H1 (cell line): ENCODE results near the gene WDR37. TPM values are rescaled to one million over a fixed set of nuclear protein-coding genes. Genes with fewer than 3 reads are reported as not detected.

ENCODE experiments used
- CTCF ChIA-PET: fragments of 300-600 bp; sonication (Branson Sonifier 250); formaldehyde crosslinking; loops from one replicate; lab custom pipeline; 2021; ENCODE audit not compliant: partially characterized antibody; lab: Charles Lee
- POLR2A ChIA-PET: fragments of 300-600 bp; sonication (Branson Sonifier 250); formaldehyde crosslinking; loops from one replicate; lab custom pipeline; 2021; ENCODE audit warnings: inconsistent platforms; ENCODE audit not compliant: partially characterized antibody; lab: Charles Lee
- DNase-seq, 2 experiments: peaks; one replicate each; pipeline versions ENCODE4 v3.0.0 to v3.0.0-alpha.2; 2010 to 2022; ENCODE audit warnings: low spot score in 2 of 2, low read depth in 1 of 2, mixed read lengths in 1 of 2
- FAIRE-seq: peaks from 2 replicates; lab custom pipeline; 2011; peaks lifted over from hg19 to GRCh38; lab: Jason Lieb, UNC
- H2AFZ ChIP-seq: 2 replicates; pipeline ENCODE4 v1.8.1; 2012; ENCODE audit warnings: low read length, inconsistent platforms
- H2AK5ac ChIP-seq: 2 replicates; pipeline ENCODE4 v1.6.1; 2013; ENCODE audit warnings: low read depth, low read length
- H2BK120ac ChIP-seq: replicated peaks from 2 replicates; pipeline ENCODE3; 2013; ENCODE audit warnings: low read depth, low read length, inconsistent platforms
- H2BK12ac ChIP-seq: 2 replicates; pipeline ENCODE4 v1.6.1; 2013; ENCODE audit warnings: low read depth, low read length
- H2BK15ac ChIP-seq: 2 replicates; pipeline ENCODE4 v1.6.1; 2013; ENCODE audit warnings: low read length
- H2BK20ac ChIP-seq: 2 replicates; pipeline ENCODE4 v1.6.1; 2013; ENCODE audit warnings: low read length
- H2BK5ac ChIP-seq: 2 replicates; pipeline ENCODE4 v1.6.1; 2013; ENCODE audit warnings: low read depth, low read length
- H3K14ac ChIP-seq: 2 replicates; pipeline ENCODE4 v1.6.1; 2013; ENCODE audit warnings: inconsistent platforms; ENCODE audit not compliant: insufficient read length
- H3K18ac ChIP-seq: 2 replicates; pipeline ENCODE4 v1.6.1; 2013; ENCODE audit warnings: low read length; ENCODE audit errors: extremely low read depth
- H3K23ac ChIP-seq: 2 replicates; pipeline ENCODE4 v1.6.1; 2013; ENCODE audit warnings: inconsistent platforms; ENCODE audit not compliant: insufficient read length
- H3K23me2 ChIP-seq: 2 replicates; pipeline ENCODE4 v1.6.1; 2013; ENCODE audit warnings: low read depth, low read length
- H3K27ac ChIP-seq: 2 replicates; pipeline ENCODE4 v1.6.1; 2011; ENCODE audit warnings: low read depth, low read length, inconsistent platforms
- H3K27me3 ChIP-seq, 4 experiments: replicated peaks in 1 of 4; 1 replicate in 1 of 4; 2 replicates in 3 of 4; pipeline versions ENCODE4 v1.6.1 to v1.8.1; 2011 to 2013; ENCODE audit warnings: low read length in 3 of 4, mild to moderate bottlenecking in 3 of 4, inconsistent platforms in 2 of 4, mixed read lengths in 2 of 4, moderate library complexity in 1 of 4; ENCODE audit not compliant: control insufficient read depth in 3 of 4, insufficient read depth in 3 of 4; ENCODE audit errors: extremely low read depth in 1 of 4
- H3K36me3 ChIP-seq, 4 experiments: 2 replicates each; pipeline versions ENCODE4 v1.6.1 to v1.8.1; 2011 to 2013; ENCODE audit warnings: mild to moderate bottlenecking in 4 of 4, low read length in 3 of 4, moderate library complexity in 2 of 4, control low read depth in 1 of 4, inconsistent platforms in 1 of 4; ENCODE audit not compliant: insufficient read depth in 4 of 4, control insufficient read depth in 2 of 4
- H3K4ac ChIP-seq: replicated peaks from 2 replicates; pipeline ENCODE3; 2013; ENCODE audit warnings: low read length, low read depth, mixed read lengths, inconsistent platforms; ENCODE audit not compliant: insufficient read length
- H3K4me1 ChIP-seq, 4 experiments: replicated peaks in 1 of 4; 1 replicate in 1 of 4; 2 replicates in 3 of 4; pipeline versions ENCODE4 v1.6.1 to v1.8.1; 2011 to 2013; ENCODE audit warnings: low read length in 3 of 4, inconsistent platforms in 2 of 4, mixed read lengths in 1 of 4; ENCODE audit not compliant: insufficient read depth in 4 of 4, control insufficient read depth in 3 of 4
- H3K4me2 ChIP-seq, 2 experiments: 2 replicates each; pipeline versions ENCODE4 v1.6.1 to v1.8.1; 2011 to 2013; ENCODE audit warnings: low read depth in 2 of 2, low read length in 2 of 2, control low read depth in 1 of 2, inconsistent platforms in 1 of 2, mild to moderate bottlenecking in 1 of 2; ENCODE audit not compliant: insufficient read depth in 1 of 2
- H3K4me3 ChIP-seq, 4 experiments: fragments of 200-600, 300-600 bp in 1 of 4; sonication (generic), shearing (Covaris generic), sonication (Bioruptor Twin) in 1 of 4; 2 replicates each; pipeline versions ENCODE4 v1.5.1 to v1.8.1; 2011 to 2016; ENCODE audit warnings: low read length in 4 of 4, low read depth in 3 of 4, control low read depth in 2 of 4, inconsistent platforms in 2 of 4, mild to moderate bottlenecking in 2 of 4, mixed read lengths in 1 of 4, moderate library complexity in 1 of 4; ENCODE audit not compliant: insufficient read depth in 2 of 4; ENCODE audit errors: extremely low read depth in 1 of 4
- H3K56ac ChIP-seq: replicated peaks from 2 replicates; pipeline ENCODE3; 2013; ENCODE audit warnings: low read depth, mild to moderate bottlenecking, mixed read lengths, low read length, inconsistent platforms; ENCODE audit not compliant: insufficient read length
- H3K79me1 ChIP-seq: 2 replicates; pipeline ENCODE4 v1.6.1; 2013; ENCODE audit warnings: low read depth, low read length, control low read depth
- H3K79me2 ChIP-seq, 2 experiments: 2 replicates each; pipeline versions ENCODE4 v1.6.1 to v1.8.1; 2012 to 2013; ENCODE audit warnings: low read length in 2 of 2, mild to moderate bottlenecking in 2 of 2, inconsistent platforms in 1 of 2; ENCODE audit not compliant: insufficient read depth in 2 of 2, control insufficient read depth in 1 of 2
- H3K9ac ChIP-seq, 4 experiments: replicated peaks in 1 of 4; 1 replicate in 1 of 4; 2 replicates in 3 of 4; pipeline versions ENCODE4 v1.6.1 to v1.8.1; 2011 to 2013; ENCODE audit warnings: low read depth in 3 of 4, low read length in 3 of 4, control low read depth in 2 of 4, mild to moderate bottlenecking in 2 of 4, moderate library complexity in 2 of 4, inconsistent platforms in 1 of 4; ENCODE audit errors: extremely low read depth in 1 of 4
- H3K9me3 ChIP-seq, 2 experiments: 2 replicates each; pipeline versions ENCODE4 v1.6.1 to v1.8.1; 2012 to 2013; ENCODE audit warnings: mild to moderate bottlenecking in 2 of 2, moderate library complexity in 2 of 2, control low read depth in 1 of 2, inconsistent platforms in 1 of 2, low read depth in 1 of 2, low read length in 1 of 2, mixed read lengths in 1 of 2; ENCODE audit not compliant: insufficient read depth in 2 of 2
- H4K20me1 ChIP-seq, 2 experiments: replicated peaks in 1 of 2; 2 replicates each; pipeline versions ENCODE3 to v1.8.1; 2011 to 2013; ENCODE audit warnings: inconsistent platforms in 2 of 2, low read length in 2 of 2, mild to moderate bottlenecking in 1 of 2; ENCODE audit not compliant: insufficient read depth in 2 of 2, control insufficient read depth in 1 of 2
- H4K5ac ChIP-seq: 2 replicates; pipeline ENCODE4 v1.6.1; 2013; ENCODE audit warnings: low read length, low read depth, mixed read lengths, inconsistent platforms; ENCODE audit not compliant: insufficient read length
- H4K8ac ChIP-seq: 2 replicates; pipeline ENCODE4 v1.8.0; 2013; ENCODE audit warnings: mild to moderate bottlenecking, moderate library complexity, low read length, inconsistent platforms; ENCODE audit not compliant: insufficient read depth; ENCODE audit errors: extremely low read depth
- H4K91ac ChIP-seq: replicated peaks from 2 replicates; pipeline ENCODE3; 2013; ENCODE audit warnings: low read length, mixed read lengths, inconsistent platforms; ENCODE audit not compliant: insufficient read length
- RXRA ChIP-seq: IDR thresholded peaks from 2 replicates; pipeline ENCODE4 v1.6.1; 2011; ENCODE audit warnings: low read depth, mild to moderate bottlenecking, low read length, moderate library complexity; ENCODE audit not compliant: insufficient read depth
- SIRT6 ChIP-seq: IDR thresholded peaks from one replicate; pipeline ENCODE4 v1.7.1; 2012; ENCODE audit warnings: low read length, inconsistent platforms
- WGBS, 2 experiments: shearing (Covaris generic) in 1 of 2; methylation state at CpG; one replicate each; pipeline versions ENCODE4 v1.1.6 to v1.1.7; 2013 to 2015; ENCODE audit warnings: low lambda C conversion rate in 2 of 2, mixed read lengths in 2 of 2, inconsistent platforms in 1 of 2, low coverage in 1 of 2, missing lambda C conversion rate in 1 of 2; ENCODE audit not compliant: insufficient replicate concordance in 2 of 2, insufficient coverage in 1 of 2, insufficient read length in 1 of 2; ENCODE audit errors: extremely low coverage in 1 of 2, missing lambda C conversion rate in 1 of 2; 5-methylcytosine and 5-hydroxymethylcytosine counted together
- polyA plus RNA-seq, 7 experiments: library from polyadenylated mRNA; depleted of rRNA in 3 of 7; stranded (reverse) in 5 of 7; unstranded in 2 of 7; fragments of >200 nt in 5 of 7; fragments of 200-250 nt in 2 of 7; gene quantifications; 1 replicate in 5 of 7; 2 replicates in 1 of 7; 4 replicates in 1 of 7; pipeline versions ENCODE4 v1.2.1 to v1.2.3, GENCODE V29; 2011 to 2013; ENCODE audit warnings: missing spikeins in 2 of 7, mixed read lengths in 2 of 7
- total RNA-seq: library from RNA; stranded (reverse); fragmentation: NEBNext Ultra II Directional; extraction: Animal tissue kit (Norgen Biotek cat#: 25700); gene quantifications from 2 replicates; pipeline ENCODE4 v1.2.1, GENCODE V29; 2021

WDR37 gene
- total and polyA plus RNA-seq, 2 of the 8 experiments (the other 6 are each of a cell fraction or from before 2014, with no cell fraction given), result 9.6 to 12.0 TPM

DNA sequence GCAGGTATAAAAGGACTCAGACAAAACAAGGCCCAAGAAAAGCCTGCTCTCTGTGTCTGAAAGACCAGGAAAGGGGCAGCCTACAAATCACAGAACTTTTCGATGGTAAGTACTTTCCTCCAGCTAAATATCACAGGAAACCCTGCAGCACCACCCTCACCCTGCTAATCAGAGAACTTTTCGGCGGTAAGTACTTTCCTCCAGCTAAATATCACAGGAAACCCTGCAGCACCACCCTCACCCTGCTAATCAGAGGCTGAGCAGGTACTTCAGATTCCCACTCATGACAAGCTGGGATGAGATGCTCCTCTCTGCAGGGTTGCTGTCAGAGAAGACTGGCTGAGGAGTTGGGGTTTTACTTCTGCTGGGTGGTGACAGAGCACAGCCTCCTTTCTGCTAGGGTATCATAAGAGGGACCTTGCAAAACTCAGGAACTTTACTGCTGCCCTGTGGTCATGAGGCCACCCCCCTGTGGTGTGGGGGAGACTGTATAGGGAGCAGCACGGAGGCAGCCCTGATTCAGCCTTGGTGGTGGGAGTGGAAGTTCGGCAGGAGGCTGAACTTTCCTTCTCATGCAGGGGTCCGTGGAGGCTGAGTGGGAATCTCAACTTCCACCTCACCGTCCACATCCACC is 7.2 kb downstream of the WDR37 start:
- no peak for DNase-seq
- FAIRE-seq, result no peak
- no peak overlapping the region for H2BK120ac ChIP-seq
- ChIA-PET CTCF (interaction anchor here (2.8 kb wide), 1 partner anchor 11 kb away, joined by 13 read pairs; no protein-coding TSS in a partner anchor), POLR2A (interaction anchor here (0.6 to 1.1 kb wide), 3 partner anchors 14 to 275 kb away, joined by 3 to 4 read pairs (median 3); partner anchors contain the start of gene IDI1)
- H2BK20ac ChIP-seq, result no peak overlapping the region
- no peaks in the 10 kb centered on the region for H3K9me3 ChIP-seq
- H3K23ac ChIP-seq, result no peak overlapping the region
- peaks cover 1 to 3% of the 10 kb centered on the region in 2 experiments for H4K20me1 ChIP-seq
- no peaks in the 10 kb centered on the region for H3K23me2 ChIP-seq
- no peak overlapping the region for H2AFZ ChIP-seq
- H2BK5ac ChIP-seq, result no peak overlapping the region
- no peak overlapping the region for H3K14ac ChIP-seq
- TF ChIP-seq RXRA (no peak), SIRT6 (no peak)
- H3K9ac ChIP-seq, result no peak overlapping the region
- no peak overlapping the region for H3K4me2 ChIP-seq
- peaks cover 0 to 37% of the 10 kb centered on the region in 2 experiments; a peak in 2 of 4 replicates for H3K79me2 ChIP-seq
- H2AK5ac ChIP-seq, result no peak overlapping the region
- H3K27me3 ChIP-seq, result no peaks in the 10 kb centered on the region
- H3K18ac ChIP-seq, result no peak overlapping the region
- no peak overlapping the region for H3K4me3 ChIP-seq
- no peak overlapping the region for H4K8ac ChIP-seq
- WGBS, 2 experiments, result 82% methylated on average over 7 of the region's 7 CpGs; no CpG with 5 or more reads in 1 of the 2 experiments
- no peaks in the 10 kb centered on the region for H3K36me3 ChIP-seq
- peaks cover 7% of the 10 kb centered on the region; the same call in 1 of the 2 replicates for H3K79me1 ChIP-seq
- H2BK15ac ChIP-seq, result no peak overlapping the region
- H3K27ac ChIP-seq, result no peak overlapping the region
- H3K56ac ChIP-seq, result no peak overlapping the region
- no peak overlapping the region for H2BK12ac ChIP-seq
- H3K4me1 ChIP-seq, result no peaks in the 10 kb centered on the region
- H3K4ac ChIP-seq, result no peak overlapping the region
- H4K91ac ChIP-seq, result no peak overlapping the region
- H4K5ac ChIP-seq, result no peak overlapping the region
